Endothelial cell of umbilical vein (primary cell): Measurements from ENCODE around the gene FAM193A. TPM values are rescaled to one million over a fixed set of nuclear protein-coding genes. Genes with fewer than 3 reads are reported as not detected.
A peak's percentile ranks its signal among the peaks of the same experiment; 100 is the strongest.

ENCODE experiments used
- BruUV-seq: library from RNA; stranded (reverse); fragments of 400-500 nt; replicated peaks from 2 replicates; lab custom pipeline; 2021; lab: Mats Ljungman, UMichigan
- CTCF ChIA-PET: fragments of 300-600, 350-600 bp; sonication (Branson Sonifier 250); formaldehyde crosslinking; loops from one replicate; lab custom pipeline; 2021; ENCODE audit warnings: antibody characterized with exemption, inconsistent platforms; lab: Charles Lee
- POLR2A ChIA-PET: fragments of 300-600, 350-600 bp; sonication (Branson Sonifier 250); formaldehyde crosslinking; loops from one replicate; lab custom pipeline; 2021; ENCODE audit warnings: antibody characterized with exemption, inconsistent platforms; lab: Charles Lee
- DNase-seq: peaks from one replicate; pipeline ENCODE4 v3.0.0-alpha.2; 2011; ENCODE audit warnings: low read depth, low spot score
- FAIRE-seq: peaks from 2 replicates; lab custom pipeline; 2011; peaks lifted over from hg19 to GRCh38; lab: Jason Lieb, UNC
- H2AFZ ChIP-seq: 2 replicates; pipeline ENCODE4 v1.6.0; 2012; ENCODE audit warnings: low read depth, low read length, control low read depth, inconsistent platforms
- H3K27ac ChIP-seq: 2 replicates; pipeline ENCODE4 v1.5.1; 2011; ENCODE audit warnings: low read depth, mild to moderate bottlenecking, control low read depth, low read length, moderate library complexity; ENCODE audit not compliant: insufficient read depth
- H3K27me3 ChIP-seq, 2 experiments: 2 replicates each; pipeline versions ENCODE4 v1.6.0 to v1.6.1; 2011; ENCODE audit warnings: low read length in 2 of 2, mixed read lengths in 1 of 2; ENCODE audit not compliant: control insufficient read depth in 2 of 2, insufficient read depth in 2 of 2
- H3K36me3 ChIP-seq, 2 experiments: 2 replicates in 1 of 2; 3 replicates in 1 of 2; pipeline ENCODE4 v1.5.1; 2011; ENCODE audit warnings: low read length in 2 of 2, mild to moderate bottlenecking in 1 of 2, moderate library complexity in 1 of 2; ENCODE audit not compliant: control insufficient read depth in 2 of 2, insufficient read depth in 2 of 2; ENCODE audit errors: extremely low read depth in 1 of 2
- H3K4me1 ChIP-seq: 3 replicates; pipeline ENCODE4 v1.5.1; 2011; ENCODE audit warnings: mild to moderate bottlenecking, low read length; ENCODE audit not compliant: control insufficient read depth, insufficient read depth; ENCODE audit errors: extremely low read depth
- H3K4me2 ChIP-seq: 2 replicates; pipeline ENCODE4 v1.6.1; 2011; ENCODE audit warnings: low read length, control low read depth, mixed read lengths; ENCODE audit not compliant: insufficient read depth
- H3K4me3 ChIP-seq, 3 experiments: fragments of 200-600 bp in 1 of 3; sonication (generic), shearing (Covaris generic) in 1 of 3; replicated peaks in 1 of 3; 2 replicates each; pipeline ENCODE4 v1.5.1; 2011 to 2016; ENCODE audit warnings: control low read depth in 3 of 3, low read length in 3 of 3, mild to moderate bottlenecking in 2 of 3, inconsistent platforms in 1 of 3, low read depth in 1 of 3, moderate library complexity in 1 of 3; ENCODE audit not compliant: insufficient read depth in 1 of 3
- H3K79me2 ChIP-seq: 2 replicates; pipeline ENCODE4 v1.6.0; 2012; ENCODE audit warnings: low read length, inconsistent platforms; ENCODE audit not compliant: control insufficient read depth, insufficient read depth
- H3K9ac ChIP-seq: replicated peaks from 2 replicates; pipeline ENCODE3; 2011; ENCODE audit warnings: low read length, control low read depth; ENCODE audit not compliant: insufficient read depth; ENCODE audit errors: extremely low read depth
- H3K9me1 ChIP-seq: replicated peaks from 3 replicates; pipeline ENCODE4 v1.6.0; 2011; ENCODE audit warnings: mild to moderate bottlenecking, low read length; ENCODE audit not compliant: control insufficient read depth, insufficient read depth; ENCODE audit errors: extremely low read depth
- H3K9me3 ChIP-seq: replicated peaks from 2 replicates; pipeline ENCODE4 v1.5.1; 2012; ENCODE audit warnings: low read length, inconsistent platforms; ENCODE audit not compliant: control insufficient read depth, insufficient read depth
- H4K20me1 ChIP-seq: replicated peaks from 2 replicates; pipeline ENCODE3; 2011; ENCODE audit warnings: mild to moderate bottlenecking, low read length; ENCODE audit not compliant: control insufficient read depth, insufficient read depth; ENCODE audit errors: extremely low read depth
- EZH2 ChIP-seq: IDR thresholded peaks from 2 replicates; pipeline ENCODE4 v1.6.1; 2012; ENCODE audit warnings: borderline replicate concordance, low read depth, mild to moderate bottlenecking, moderate library complexity, low read length, inconsistent platforms; ENCODE audit not compliant: severe bottlenecking
- FOS ChIP-seq: IDR thresholded peaks from 2 replicates; pipeline ENCODE4 v1.6.1; 2011; ENCODE audit warnings: mild to moderate bottlenecking, low read length, moderate library complexity, borderline replicate concordance; ENCODE audit not compliant: insufficient read depth
- GATA2 ChIP-seq: IDR thresholded peaks from 2 replicates; pipeline ENCODE4 v1.7.0; 2011; ENCODE audit warnings: low read depth, mild to moderate bottlenecking, moderate library complexity, mixed read lengths, low read length; ENCODE audit not compliant: insufficient read length, insufficient read depth
- JUN ChIP-seq: IDR thresholded peaks from 2 replicates; pipeline ENCODE4 v1.6.1; 2011; ENCODE audit warnings: borderline replicate concordance, low read depth; ENCODE audit not compliant: insufficient read length, insufficient read depth
- MYC ChIP-seq: IDR thresholded peaks from one replicate; pipeline ENCODE4 v1.6.1; 2011; ENCODE audit warnings: mild to moderate bottlenecking, low read depth, low read length
- POLR2A ChIP-seq: IDR thresholded peaks from 2 replicates; pipeline ENCODE4 v1.6.1; 2012; ENCODE audit warnings: low read depth, mild to moderate bottlenecking, control low read depth, low read length
- POLR2AphosphoS5 ChIP-seq: IDR thresholded peaks from 2 replicates; pipeline ENCODE4 v1.6.1; 2012; ENCODE audit warnings: low read depth, mild to moderate bottlenecking, control low read depth, low read length, moderate library complexity; ENCODE audit not compliant: insufficient read depth
- dilution Hi-C: fragments of 300-500 bp; cut with MboI; formaldehyde crosslinking; loops from one replicate; pipeline ENCODE4 v1.15.0; 2019; ENCODE audit warnings: low sequenced_read_pairs; ENCODE audit not compliant: extremely low pct_ligation_motif_present
- intact Hi-C: fragments of 100-400 bp; cut with micrococcal nuclease; formaldehyde crosslinking; loops from one replicate; pipeline ENCODE4 v1.10.0; 2022
- polyA plus RNA-seq, 4 experiments: library from polyadenylated mRNA; depleted of rRNA in 3 of 4; stranded (reverse) in 3 of 4; unstranded in 1 of 4; fragments of >200 nt; gene quantifications; 2 replicates each; pipeline versions ENCODE4 v1.2.1 to v1.2.3, GENCODE V29; 2011 to 2012; ENCODE audit warnings: missing spikeins in 1 of 4
- total RNA-seq: library from RNA; stranded (reverse); gene quantifications from 2 replicates; pipeline ENCODE4 v1.2.3, GENCODE V29; 2021
- TF ChIP-seq, protein P1 (sequence below), 2 donors: IDR thresholded peaks; 1 replicate in 1 of 2; 2 replicates in 1 of 2; pipeline ENCODE4 v1.5.1; 2011; ENCODE audit warnings: low read length in 2 of 2, mild to moderate bottlenecking in 2 of 2, moderate library complexity in 2 of 2, control low read depth in 1 of 2, inconsistent platforms in 1 of 2, low read depth in 1 of 2; ENCODE audit not compliant: insufficient read depth in 1 of 2; ENCODE audit errors: extremely low read depth in 1 of 2
- TF ChIP-seq, protein P2 (sequence below): IDR thresholded peaks from 2 replicates; pipeline ENCODE4 v1.6.1; 2011; ENCODE audit not compliant: insufficient read depth, insufficient read length

Gene FAM193A
- total and polyA plus RNA-seq, 2 donors (not counting 3 experiments of a cell fraction or from before 2014, with no cell fraction given), result 12.3 to 32.1 TPM

DNA sequence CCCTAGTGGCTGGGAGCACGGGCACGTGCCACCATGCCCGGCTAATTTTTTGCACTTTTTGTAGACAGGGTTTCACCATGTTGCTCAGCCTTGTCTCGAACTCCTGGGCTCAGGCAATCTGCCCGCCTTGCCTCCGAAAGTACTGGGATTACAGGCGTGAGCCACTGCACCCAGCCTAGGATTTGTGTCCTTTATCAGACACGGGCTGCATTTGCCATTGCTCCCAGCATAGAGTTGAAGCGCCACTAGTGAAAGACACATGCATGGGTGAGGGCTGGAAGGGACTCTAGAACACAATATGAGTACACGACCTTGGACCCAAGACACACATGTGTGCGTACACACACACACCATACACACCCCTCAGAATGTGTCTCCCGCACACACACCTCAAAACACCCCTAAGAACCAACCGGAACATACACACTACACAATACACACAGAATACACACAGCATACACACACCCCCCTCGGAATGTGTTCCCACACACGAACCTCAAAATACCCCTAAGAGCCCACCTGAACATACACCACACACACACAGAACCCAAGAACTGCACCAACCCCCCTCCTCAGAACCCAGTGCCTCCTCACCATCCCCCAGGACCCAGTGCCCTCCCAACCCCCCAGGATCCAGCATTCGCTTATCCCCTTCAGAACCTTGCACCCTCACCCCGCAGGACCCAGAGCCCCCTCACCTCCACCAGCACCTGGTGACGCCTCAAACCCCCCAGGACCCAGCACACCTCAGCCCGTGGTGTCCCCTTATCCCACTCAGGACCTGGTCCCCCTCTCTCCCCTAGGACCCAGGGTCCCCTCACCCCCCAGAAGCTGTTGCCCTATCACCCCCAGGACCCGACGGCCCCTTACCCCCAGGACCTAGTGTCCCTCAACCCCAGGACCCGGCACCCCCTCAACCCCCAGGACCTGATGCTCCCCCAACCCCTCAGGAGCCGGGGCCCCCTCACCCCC is 218.7 kb downstream of the FAM193A start:
- Histone ChIP-seq H3K79me2 (peaks cover 43% of the 10 kb centered on the region), H3K9me1 (no peaks in the 10 kb centered on the region), H3K4me1 (peaks cover 9% of the 10 kb centered on the region), H2AFZ (no peak overlapping the region), H3K27me3 (no peaks in the 10 kb centered on the region), H3K9me3 (no peaks in the 10 kb centered on the region), H4K20me1 (no peaks in the 10 kb centered on the region), H3K36me3 (peaks cover 0 to 3% of the 10 kb centered on the region in 2 experiments), H3K4me3 (peak overlapping the region; percentile 63 to 78 (median 78)), H3K4me2 (peak overlapping the region; percentile 10), H3K27ac (no peak overlapping the region), H3K9ac (peak overlapping the region; percentile 59)
- FAIRE-seq (peak; percentile 15), DNase-seq (no peak)
- BruUV-seq, result no TSS peak
- dilution Hi-C loops (no loop called here), intact Hi-C loops (loop anchor here (5.0 kb wide), 1 partner anchor 218 kb away; the partner anchor contains the start of gene FAM193A)
- TF ChIP-seq MYC, result no peak
- no peak for TF ChIP-seq POLR2A
- no peak for TF ChIP-seq GATA2
- no peak for TF ChIP-seq EZH2
- TF ChIP-seq, protein P1, sequence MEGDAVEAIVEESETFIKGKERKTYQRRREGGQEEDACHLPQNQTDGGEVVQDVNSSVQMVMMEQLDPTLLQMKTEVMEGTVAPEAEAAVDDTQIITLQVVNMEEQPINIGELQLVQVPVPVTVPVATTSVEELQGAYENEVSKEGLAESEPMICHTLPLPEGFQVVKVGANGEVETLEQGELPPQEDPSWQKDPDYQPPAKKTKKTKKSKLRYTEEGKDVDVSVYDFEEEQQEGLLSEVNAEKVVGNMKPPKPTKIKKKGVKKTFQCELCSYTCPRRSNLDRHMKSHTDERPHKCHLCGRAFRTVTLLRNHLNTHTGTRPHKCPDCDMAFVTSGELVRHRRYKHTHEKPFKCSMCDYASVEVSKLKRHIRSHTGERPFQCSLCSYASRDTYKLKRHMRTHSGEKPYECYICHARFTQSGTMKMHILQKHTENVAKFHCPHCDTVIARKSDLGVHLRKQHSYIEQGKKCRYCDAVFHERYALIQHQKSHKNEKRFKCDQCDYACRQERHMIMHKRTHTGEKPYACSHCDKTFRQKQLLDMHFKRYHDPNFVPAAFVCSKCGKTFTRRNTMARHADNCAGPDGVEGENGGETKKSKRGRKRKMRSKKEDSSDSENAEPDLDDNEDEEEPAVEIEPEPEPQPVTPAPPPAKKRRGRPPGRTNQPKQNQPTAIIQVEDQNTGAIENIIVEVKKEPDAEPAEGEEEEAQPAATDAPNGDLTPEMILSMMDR (IDR thresholded peaks at IDR 0.05; ENCODE audit: extremely low read depth in 1 of 2, insufficient read depth in 1 of 2, low read depth in 1 of 2, low read length in 2 of 2), result no peak
- TF ChIP-seq, protein P2, sequence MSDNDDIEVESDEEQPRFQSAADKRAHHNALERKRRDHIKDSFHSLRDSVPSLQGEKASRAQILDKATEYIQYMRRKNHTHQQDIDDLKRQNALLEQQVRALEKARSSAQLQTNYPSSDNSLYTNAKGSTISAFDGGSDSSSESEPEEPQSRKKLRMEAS, result no peak
- TF ChIP-seq POLR2AphosphoS5, result no peak
- TF ChIP-seq JUN, result no peak
- no peak for TF ChIP-seq FOS
- POLR2A ChIA-PET, result interaction anchor here (1.5 kb wide), 1 partner anchor 8 kb away, joined by 3 read pairs; no protein-coding TSS in a partner anchor
- CTCF ChIA-PET, result interaction anchor here (0.8 to 1.4 kb wide), 7 partner anchors 9 to 209 kb away, joined by 3 to 8 read pairs (median 3); partner anchors contain the start of gene GRK4
